Retinal pigment epithelial cell (primary cell): Measurements from ENCODE around the gene RIN3.

Experiments used
- DNase-seq: peaks from one replicate; pipeline ENCODE4 v3.0.0-alpha.2; 2010; ENCODE audit warnings: low read depth
- H3K4me3 ChIP-seq: 2 replicates; pipeline ENCODE4 v1.5.1; 2011; ENCODE audit warnings: mild to moderate bottlenecking, low read length, control low read depth, moderate library complexity
- CTCF ChIP-seq: conservative IDR thresholded peaks from 2 replicates; pipeline ENCODE4 v1.5.1; 2011; ENCODE audit warnings: low read depth, low read length, control low read depth, inconsistent platforms

RIN3 gene

GRCh38 chr14:92601131-92601710 lies 87.6 kb downstream of the RIN3 start:
- H3K4me3 ChIP-seq: no peak overlapping the region
- no peak for DNase-seq
- TF ChIP-seq CTCF: no peak

GRCh38 chr14:92601757-92602417 lies 88.3 kb downstream of the RIN3 start:
- TF ChIP-seq CTCF: no peak
- no peak overlapping the region for H3K4me3 ChIP-seq
- DNase-seq: no peak

- peak; percentile 55 for DNase-seq
- no peak overlapping the region for H3K4me3 ChIP-seq
- TF ChIP-seq CTCF: peak; percentile 64
Observed at GRCh38 chr14:92603309-92604242, 90.0 kb downstream of the RIN3 start.

- no peak overlapping the region for H3K4me3 ChIP-seq
- TF ChIP-seq CTCF: no peak
- DNase-seq: no peak
Observed at GRCh38 chr14:92605274-92605940, 91.8 kb downstream of the RIN3 start.

GRCh38 chr14:92607251-92607650 lies 93.7 kb downstream of the RIN3 start:
- DNase-seq: no peak
- no peak overlapping the region for H3K4me3 ChIP-seq
- no peak for TF ChIP-seq CTCF

- no peak for DNase-seq
- TF ChIP-seq CTCF: no peak
- H3K4me3 ChIP-seq: no peak overlapping the region
Observed at GRCh38 chr14:92607702-92608429, 94.3 kb downstream of the RIN3 start.
